Esophagus muscularis mucosa (tissue), 4 donors: ENCODE data around the gene FHL5. TPM values are rescaled to one million over a fixed set of nuclear protein-coding genes. Genes with fewer than 3 reads are reported as not detected.
"Not testable (repeated sequence)": the region's sequence is repeated elsewhere in the genome, so short reads cannot be mapped to it uniquely, and the experiment has no call there.

Source experiments
- DNase-seq: peaks from one replicate; pipeline ENCODE4 v3.0.0-alpha.2; 2017; ENCODE audit errors: extremely low spot score
- H3K27ac ChIP-seq, 4 donors: fragments of 200-600 bp; sonication (generic); replicated peaks in 1 of 4; 1 replicate in 3 of 4; 2 replicates in 1 of 4; pipeline ENCODE4 v1.5.1; 2016 to 2019; ENCODE audit warnings: mild to moderate bottlenecking in 1 of 4
- H3K27me3 ChIP-seq, 4 donors: fragments of 200-600 bp; sonication (generic); one replicate each; pipeline versions ENCODE4 v1.5.1 to v1.6.0; 2016 to 2019
- H3K36me3 ChIP-seq, 4 donors: fragments of 200-600 bp; sonication (generic); one replicate each; pipeline ENCODE4 v1.5.1; 2016 to 2019
- H3K4me1 ChIP-seq, 4 donors: fragments of 200-600 bp; sonication (generic); one replicate each; pipeline ENCODE4 v1.5.1; 2016 to 2019
- H3K4me3 ChIP-seq, 4 donors: fragments of 200-600 bp; sonication (generic); 1 replicate in 2 of 4; 2 replicates in 2 of 4; pipeline ENCODE4 v1.5.1; 2016 to 2019; ENCODE audit warnings: mild to moderate bottlenecking in 4 of 4, moderate library complexity in 1 of 4
- H3K9me3 ChIP-seq, 4 donors: fragments of 200-600 bp; sonication (generic); 1 replicate in 3 of 4; 2 replicates in 1 of 4; pipeline ENCODE4 v1.5.1; 2016 to 2019
- CTCF ChIP-seq, 3 experiments: fragments of 200-600 bp in 2 of 3; fragments of 450-650 bp in 1 of 3; sonication (generic) in 2 of 3; IDR thresholded peaks; one replicate each; pipeline ENCODE4 v1.5.1; 2017 to 2019; ENCODE audit warnings: antibody characterized with exemption in 3 of 3, mild to moderate bottlenecking in 2 of 3, moderate library complexity in 1 of 3
- EP300 ChIP-seq: sonication (generic); formaldehyde crosslinking; IDR thresholded peaks from one replicate; pipeline ENCODE4 v1.6.1; 2017; ENCODE audit warnings: antibody characterized with exemption
- POLR2A ChIP-seq: fragments of 450-650 bp; IDR thresholded peaks from one replicate; pipeline ENCODE4 v1.6.1; 2017; ENCODE audit warnings: antibody characterized with exemption, moderate library complexity, mild to moderate bottlenecking, low read depth
- POLR2AphosphoS5 ChIP-seq, 2 donors: sonication (generic); formaldehyde crosslinking; IDR thresholded peaks; one replicate each; pipeline ENCODE4 v1.6.1; 2017; ENCODE audit warnings: antibody characterized with exemption in 2 of 2
- WGBS: methylation state at CpG from one replicate; pipeline ENCODE4 v1.1.5; 2018; 5-methylcytosine and 5-hydroxymethylcytosine counted together
- intact Hi-C: fragments of 100-400 bp; cut with DNase I; formaldehyde crosslinking; loops from one replicate; pipeline ENCODE4 v1.15.1; 2023
- total RNA-seq, 4 donors: library from RNA; depleted of rRNA; stranded (reverse); fragments of >200 nt; gene quantifications; one replicate each; pipeline versions ENCODE4 v1.1.0 to v1.2.1, GENCODE V29; 2016

The FHL5 gene
- total RNA-seq, 4 donors from 2014 or later: 10.8 to 33.7 (median 18.0) TPM

- Histone ChIP-seq H3K4me3 (no peak overlapping the region), H3K4me1 (no peaks in the 10 kb centered on the region), H3K36me3 (peaks cover 28 to 100% (median 76%) of the 10 kb centered on the region in 4 donors), H3K27ac (no peak overlapping the region), H3K27me3 (no peaks in the 10 kb centered on the region), H3K9me3 (no peaks in the 10 kb centered on the region)
- 89% methylated on average over 4 of the region's 4 CpGs for WGBS
- TF ChIP-seq POLR2AphosphoS5 (IDR thresholded peaks at IDR 0.05) (no peak), POLR2A (no peak), EP300 (no peak), CTCF (IDR thresholded peaks at IDR 0.05) (no peak)
- intact Hi-C loops: no loop called here
- no peak for DNase-seq
Observed at GRCh38 chr6:96547654-96548053, 15.3 kb upstream of the FHL5 start.

GRCh38 chr6:96554558-96554957 lies 8.4 kb upstream of the FHL5 start:
- H3K4me1 ChIP-seq: no peaks in the 10 kb centered on the region
- TF ChIP-seq CTCF (IDR thresholded peaks at IDR 0.05) (no peak), EP300 (no peak), POLR2AphosphoS5 (IDR thresholded peaks at IDR 0.05) (no peak), POLR2A (no peak)
- intact Hi-C loops: no loop called here
- no peak overlapping the region for H3K27ac ChIP-seq
- no peak for DNase-seq
- no peaks in the 10 kb centered on the region for H3K27me3 ChIP-seq
- H3K4me3 ChIP-seq: no peak overlapping the region
- 93% methylated on average over 4 of the region's 4 CpGs for WGBS
- H3K36me3 ChIP-seq: peaks cover 35 to 72% (median 60%) of the 10 kb centered on the region in 4 donors
- peaks cover 0 to 2% (median 0%) of the 10 kb centered on the region in 4 donors for H3K9me3 ChIP-seq

- DNase-seq, H3K27ac ChIP-seq, H3K4me1 ChIP-seq, H3K4me3 ChIP-seq, H3K27me3 ChIP-seq, H3K9me3 ChIP-seq, intact Hi-C loops: not testable (repeated sequence)
- H3K36me3 ChIP-seq: peaks cover 4 to 20% (median 12%) of the 10 kb centered on the region in 4 donors
- 94% methylated on average over 2 of the region's 2 CpGs for WGBS
Observed at GRCh38 chr6:96559740-96560139, 3.2 kb upstream of the FHL5 start.

- H3K36me3 ChIP-seq: no peaks in the 10 kb centered on the region
- no peak for DNase-seq
- H3K4me1 ChIP-seq: peaks cover 0 to 4% (median 0%) of the 10 kb centered on the region in 4 donors
- H3K27me3 ChIP-seq: no peaks in the 10 kb centered on the region
- no peak for TF ChIP-seq EP300
- no peak for TF ChIP-seq POLR2A
- TF ChIP-seq POLR2AphosphoS5 (IDR thresholded peaks at IDR 0.05): no peak
- no peak for TF ChIP-seq CTCF (IDR thresholded peaks at IDR 0.05)
- H3K4me3 ChIP-seq: peak overlapping the region; percentile 4 to 32 (median 14)
- peak overlapping the region in 1 of 4 donors; percentile 16 for H3K27ac ChIP-seq
- peaks cover 0 to 3% (median 0%) of the 10 kb centered on the region in 4 donors for H3K9me3 ChIP-seq
- intact Hi-C loops: no loop called here
Observed at GRCh38 chr6:96563853-96564252, 925 bp downstream of the FHL5 start.

- no peaks in the 10 kb centered on the region for H3K4me1 ChIP-seq
- WGBS: 81% methylated on average over 2 of the region's 2 CpGs
- no peaks in the 10 kb centered on the region for H3K27me3 ChIP-seq
- intact Hi-C loops: no loop called here
- H3K4me3 ChIP-seq: no peak overlapping the region
- no peaks in the 10 kb centered on the region for H3K36me3 ChIP-seq
- no peak overlapping the region for H3K27ac ChIP-seq
- H3K9me3 ChIP-seq: peaks cover 0 to 24% (median 6%) of the 10 kb centered on the region in 4 donors
- no peak for TF ChIP-seq CTCF (IDR thresholded peaks at IDR 0.05)
- no peak for TF ChIP-seq EP300
- TF ChIP-seq POLR2AphosphoS5 (IDR thresholded peaks at IDR 0.05): no peak
- no peak for TF ChIP-seq POLR2A
- DNase-seq: no peak
Observed at GRCh38 chr6:96570053-96570452, 7.1 kb downstream of the FHL5 start.
